ENCODE results near the gene PMF1. TPM values are rescaled to one million over a fixed set of nuclear protein-coding genes. Genes with fewer than 3 reads are reported as not detected.
"Not testable (repeated sequence)": the region's sequence is repeated elsewhere in the genome, so short reads cannot be mapped to it uniquely, and the experiment has no call there.

PMF1 gene
- 10 to 100 TPM; 62.8 to 72.5 TPM for total RNA-seq

GRCh38 chr1:156212833-156213643, at the start of gene PMF1:
Gene PMF1, plus strand, starts transcription at chr1:156213007. Its CDS starts 9 bp downstream, at chr1:156213016.
- peak; percentile 97 for ATAC-seq
- CTCF ChIA-PET, result interaction anchor here (0.6 to 4.2 kb wide), 13 partner anchors 11 to 173 kb away, joined by 3 to 62 read pairs (median 4); partner anchors contain the start of genes LAMTOR2, SLC25A44, SMG5 and UBQLN4
- H3K4me1 Mint-ChIP-seq, result peaks cover 40% of the 10 kb centered on the region

GRCh38 chr1:156163712-156164111, 49.1 kb upstream of the PMF1 start:
- H3K4me1 Mint-ChIP-seq, result peaks cover 27% of the 10 kb centered on the region
- ATAC-seq (no peak), DNase-seq (no peak)
- H3K36me3 Mint-ChIP-seq, result peaks cover 16% of the 10 kb centered on the region
- H3K27me3 Mint-ChIP-seq, result no peaks in the 10 kb centered on the region
- H3K4me3 Mint-ChIP-seq, result no peak overlapping the region
- CTCF ChIA-PET, result interaction anchor here (0.6 to 4.2 kb wide), 7 partner anchors 8 to 440 kb away, joined by 3 to 21 read pairs (median 3); no protein-coding TSS in a partner anchor
- H3K27ac Mint-ChIP-seq, result no peak overlapping the region
- peaks cover 2% of the 10 kb centered on the region for H3K9me3 Mint-ChIP-seq (ENCODE audit: low read depth)

More at GRCh38 chr1:156212833-156213643, at the start of gene PMF1:
- Mint-ChIP-seq H3K27me3 (no peaks in the 10 kb centered on the region), H3K4me3 (peak within 1 kb of the TSS; percentile 97), H3K9me3 (ENCODE audit: low read depth) (no peaks in the 10 kb centered on the region), H3K36me3 (peaks cover 45% of the 10 kb centered on the region), H3K27ac (peak within 1 kb of the TSS; percentile 98)
- DNase-seq, result peak; percentile 99

- no peak overlapping the region for H3K27ac Mint-ChIP-seq
- H3K36me3 Mint-ChIP-seq, result peaks cover 17% of the 10 kb centered on the region
- no peaks in the 10 kb centered on the region for H3K27me3 Mint-ChIP-seq
- H3K9me3 Mint-ChIP-seq (ENCODE audit: low read depth), result peaks cover 2% of the 10 kb centered on the region
- no peak overlapping the region for H3K4me3 Mint-ChIP-seq
- peaks cover 24% of the 10 kb centered on the region for H3K4me1 Mint-ChIP-seq
- CTCF ChIA-PET, result interaction anchor here (0.6 to 4.2 kb wide), 8 partner anchors 9 to 439 kb away, joined by 3 to 21 read pairs (median 4); no protein-coding TSS in a partner anchor
- DNase-seq (no peak), ATAC-seq (no peak)
Measured at GRCh38 chr1:156164125-156164831, 48.5 kb upstream of the PMF1 start.

- CTCF ChIA-PET, result interaction anchor here (1.4 to 4.2 kb wide), 4 partner anchors 10 to 61 kb away, joined by 3 to 21 read pairs (median 6); no protein-coding TSS in a partner anchor
- H3K27ac Mint-ChIP-seq, result no peak overlapping the region
- DNase-seq, result no peak
- H3K27me3 Mint-ChIP-seq, result no peaks in the 10 kb centered on the region
- ATAC-seq, result no peak
- H3K9me3 Mint-ChIP-seq (ENCODE audit: low read depth), result peaks cover 2% of the 10 kb centered on the region
- H3K4me1 Mint-ChIP-seq, result peaks cover 17% of the 10 kb centered on the region
- H3K36me3 Mint-ChIP-seq, result peaks cover 16% of the 10 kb centered on the region
- H3K4me3 Mint-ChIP-seq, result no peak overlapping the region
Measured at GRCh38 chr1:156165083-156165482, 47.7 kb upstream of the PMF1 start.

GRCh38 chr1:156167536-156167935, 45.3 kb upstream of the PMF1 start:
- H3K27me3 Mint-ChIP-seq, result no peaks in the 10 kb centered on the region
- peaks cover 2% of the 10 kb centered on the region for H3K9me3 Mint-ChIP-seq (ENCODE audit: low read depth)
- H3K4me1 Mint-ChIP-seq, result peaks cover 4% of the 10 kb centered on the region
- H3K27ac Mint-ChIP-seq, result no peak overlapping the region
- no peak overlapping the region for H3K4me3 Mint-ChIP-seq
- DNase-seq, result no peak
- no peak for ATAC-seq
- CTCF ChIA-PET, result interaction anchor here (0.6 kb wide), 1 partner anchor 11 kb away, joined by 4 read pairs; no protein-coding TSS in a partner anchor
- peaks cover 16% of the 10 kb centered on the region for H3K36me3 Mint-ChIP-seq

- DNase-seq, result no peak
- H3K27me3 Mint-ChIP-seq, result no peaks in the 10 kb centered on the region
- peaks cover 3% of the 10 kb centered on the region for H3K36me3 Mint-ChIP-seq
- no peak for ATAC-seq
- no peaks in the 10 kb centered on the region for H3K9me3 Mint-ChIP-seq (ENCODE audit: low read depth)
- no peak overlapping the region for H3K27ac Mint-ChIP-seq
- no peak overlapping the region for H3K4me3 Mint-ChIP-seq
- CTCF ChIA-PET, result interaction anchor here (0.6 to 0.9 kb wide), 2 partner anchors 28 to 44 kb away, joined by 3 read pairs; no protein-coding TSS in a partner anchor
- peaks cover 4% of the 10 kb centered on the region for H3K4me1 Mint-ChIP-seq
Measured at GRCh38 chr1:156172696-156173470, 39.9 kb upstream of the PMF1 start.

GRCh38 chr1:156176610-156177210, 36.1 kb upstream of the PMF1 start:
- DNase-seq, result no peak
- peaks cover 2% of the 10 kb centered on the region for H3K36me3 Mint-ChIP-seq
- peaks cover 10% of the 10 kb centered on the region for H3K4me1 Mint-ChIP-seq
- no peak overlapping the region for H3K27ac Mint-ChIP-seq
- no peak for ATAC-seq
- CTCF ChIA-PET, result interaction anchor here (0.7 kb wide), 1 partner anchor 706 kb away, joined by 4 read pairs; no protein-coding TSS in a partner anchor
- no peak overlapping the region for H3K4me3 Mint-ChIP-seq
- peaks cover 2% of the 10 kb centered on the region for H3K27me3 Mint-ChIP-seq
- no peaks in the 10 kb centered on the region for H3K9me3 Mint-ChIP-seq (ENCODE audit: low read depth)

- ATAC-seq (peak; percentile 23), DNase-seq (no peak)
- no peak overlapping the region for H3K27ac Mint-ChIP-seq
- no peak overlapping the region for H3K4me3 Mint-ChIP-seq
- peaks cover 2% of the 10 kb centered on the region for H3K27me3 Mint-ChIP-seq
- CTCF ChIA-PET, result interaction anchor here (0.7 kb wide), 1 partner anchor 10 kb away, joined by 4 read pairs; no protein-coding TSS in a partner anchor
- H3K36me3 Mint-ChIP-seq, result peaks cover 2% of the 10 kb centered on the region
- H3K4me1 Mint-ChIP-seq, result peaks cover 9% of the 10 kb centered on the region
- no peaks in the 10 kb centered on the region for H3K9me3 Mint-ChIP-seq (ENCODE audit: low read depth)
Measured at GRCh38 chr1:156177919-156178654, 34.7 kb upstream of the PMF1 start.

- peaks cover 2% of the 10 kb centered on the region for H3K27me3 Mint-ChIP-seq
- CTCF ChIA-PET, result no interaction called here
- H3K9me3 Mint-ChIP-seq (ENCODE audit: low read depth), result no peaks in the 10 kb centered on the region
Measured at GRCh38 chr1:156180471-156180870, 32.3 kb upstream of the PMF1 start.

GRCh38 chr1:156181391-156181924, 31.3 kb upstream of the PMF1 start:
- H3K27ac Mint-ChIP-seq; H3K4me3 Mint-ChIP-seq; CTCF ChIA-PET; H3K4me1 Mint-ChIP-seq; H3K36me3 Mint-ChIP-seq; DNase-seq; ATAC-seq; H3K9me3 Mint-ChIP-seq (ENCODE audit: low read depth); H3K27me3 Mint-ChIP-seq: not testable (repeated sequence)

More at GRCh38 chr1:156180471-156180870, 32.3 kb upstream of the PMF1 start:
- DNase-seq (no peak), ATAC-seq (no peak)
- Mint-ChIP-seq H3K36me3 (peaks cover 2% of the 10 kb centered on the region), H3K27ac (no peak overlapping the region), H3K4me3 (no peak overlapping the region), H3K4me1 (peaks cover 9% of the 10 kb centered on the region)

- H3K27ac Mint-ChIP-seq; H3K36me3 Mint-ChIP-seq; ATAC-seq; DNase-seq; H3K4me3 Mint-ChIP-seq; H3K4me1 Mint-ChIP-seq; CTCF ChIA-PET; H3K27me3 Mint-ChIP-seq; H3K9me3 Mint-ChIP-seq (ENCODE audit: low read depth): not testable (repeated sequence)
Measured at GRCh38 chr1:156182010-156182779, 30.6 kb upstream of the PMF1 start.

All from activated CD8-positive, alpha-beta memory T cell treated with anti-CD3 and anti-CD28 coated beads, Interleukin-2, amount 10 ng/mL, durations not matched to agents 7 days and 5 days (primary cell).